GM12878 (cell line): ENCODE results near the gene EI24. TPM values are rescaled to one million over a fixed set of nuclear protein-coding genes. Genes with fewer than 3 reads are reported as not detected.
A peak's percentile ranks its signal among the peaks of the same experiment; 100 is the strongest.

Experiments used
- BHLHE40 ChIP-seq, 2 experiments: fragments of 450-650 bp in 1 of 2; IDR thresholded peaks; 2 replicates each; pipeline ENCODE4 v1.6.1; 2011 to 2017; ENCODE audit warnings: low read depth in 2 of 2, borderline replicate concordance in 1 of 2, improper control_type of control experiment in 1 of 2, low read length in 1 of 2, mild to moderate bottlenecking in 1 of 2
- CBFB ChIP-seq: IDR thresholded peaks from 2 replicates; pipeline ENCODE4 v1.6.1; 2016; ENCODE audit warnings: antibody characterized with exemption, low read depth
- CBX5 ChIP-seq: sonication (generic); IDR thresholded peaks from 2 replicates; pipeline ENCODE4 v1.6.1; 2016; ENCODE audit warnings: low read depth, moderate library complexity, mild to moderate bottlenecking, inconsistent platforms
- CREM ChIP-seq: IDR thresholded peaks from 2 replicates; pipeline ENCODE4 v1.6.1; 2014; ENCODE audit warnings: antibody characterized with exemption, low read depth
- ETV6 ChIP-seq, 2 experiments: fragments of 450-650 bp in 1 of 2; IDR thresholded peaks in 1 of 2; conservative IDR thresholded peaks in 1 of 2; 2 replicates each; pipeline ENCODE4 v1.6.1; 2014; ENCODE audit warnings: antibody characterized with exemption in 1 of 2, borderline replicate concordance in 1 of 2, low read depth in 1 of 2, mild to moderate bottlenecking in 1 of 2, moderate library complexity in 1 of 2
- GATAD2B ChIP-seq: fragments of 450-650 bp; conservative IDR thresholded peaks from 2 replicates; pipeline ENCODE4 v1.6.1; 2017; ENCODE audit warnings: low read depth, mild to moderate bottlenecking, moderate library complexity
- KLF5 ChIP-seq: fragments of 450-650 bp; IDR thresholded peaks from 2 replicates; pipeline ENCODE4 v1.6.1; 2014; ENCODE audit warnings: mild to moderate bottlenecking; ENCODE audit not compliant: partially characterized antibody
- MTA3 ChIP-seq: IDR thresholded peaks from 2 replicates; pipeline ENCODE4 v1.6.1; 2012; ENCODE audit warnings: low read length, inconsistent platforms, borderline replicate concordance
- MYB ChIP-seq: fragments of 150-350 bp; IDR thresholded peaks from 2 replicates; pipeline ENCODE4 v1.6.1; 2014; ENCODE audit warnings: mild to moderate bottlenecking, low read depth, low read length, borderline replicate concordance
- NFXL1 ChIP-seq: fragments of 450-650 bp; IDR thresholded peaks from 2 replicates; pipeline ENCODE4 v1.6.1; 2017; ENCODE audit warnings: antibody characterized with exemption, mild to moderate bottlenecking, borderline replicate concordance
- SP1 ChIP-seq: IDR thresholded peaks from one replicate; pipeline ENCODE4 v1.6.1; 2011; ENCODE audit warnings: low read depth, low read length
- STAT1 ChIP-seq: fragments of 450-650 bp; conservative IDR thresholded peaks from 2 replicates; pipeline ENCODE4 v1.6.1; 2014; ENCODE audit warnings: antibody characterized with exemption, mild to moderate bottlenecking
- TCF12 ChIP-seq: IDR thresholded peaks from 2 replicates; pipeline ENCODE4 v1.6.1; 2011; ENCODE audit warnings: low read depth, mild to moderate bottlenecking, low read length
- ZNF274 ChIP-seq: IDR thresholded peaks from one replicate; pipeline ENCODE4 v1.8.0; 2011; ENCODE audit not compliant: insufficient read length, insufficient read depth
- polyA plus RNA-seq, 11 experiments: library from polyadenylated mRNA; depleted of rRNA in 4 of 11; unstranded in 6 of 11; stranded (reverse) in 5 of 11; fragments of >200 nt; fragmentation: Nextera tagmentation in 4 of 11; fragmentation: Illumina TruSeq in 1 of 11; extraction: Ambion mirVana in 4 of 11; extraction: Trizol in 1 of 11; gene quantifications; 1 replicate in 1 of 11; 2 replicates in 10 of 11; pipeline versions ENCODE4 v1.2.1 to v1.2.3, GENCODE V29; 2011 to 2016; ENCODE audit warnings: inconsistent platforms in 2 of 11, missing spikeins in 2 of 11, low read depth in 1 of 11
- total RNA-seq, 4 experiments: library from RNA; depleted of rRNA in 3 of 4; stranded (reverse); fragments of >200 nt in 3 of 4; fragmentation: Illumina TruSeq in 1 of 4; extraction: Trizol in 1 of 4; gene quantifications; 2 replicates each; pipeline versions ENCODE4 v1.2.1 to v1.2.3, GENCODE V29; 2013 to 2021
- TF ChIP-seq, protein P1 (sequence below): fragments of 150-350 bp; IDR thresholded peaks from 2 replicates; pipeline ENCODE4 v1.6.1; 2016; ENCODE audit warnings: low read depth, low read length
- TF ChIP-seq, protein P2 (sequence below): fragments of 450-650 bp; IDR thresholded peaks from 2 replicates; pipeline ENCODE4 v1.6.1; 2017; ENCODE audit warnings: mild to moderate bottlenecking, low read depth, inconsistent platforms; ENCODE audit not compliant: poor library complexity, severe bottlenecking
- TF ChIP-seq, protein P3 (sequence below): IDR thresholded peaks from 2 replicates; pipeline ENCODE4 v1.6.1; 2011; ENCODE audit warnings: mild to moderate bottlenecking, low read depth, low read length, moderate library complexity; ENCODE audit not compliant: insufficient replicate concordance

The EI24 gene
- total and polyA plus RNA-seq, 10 of the 15 experiments (the other 5 are each of a cell fraction or from before 2014, with no cell fraction given), result 20.3 to 127 (median 70.4) TPM

DNA sequence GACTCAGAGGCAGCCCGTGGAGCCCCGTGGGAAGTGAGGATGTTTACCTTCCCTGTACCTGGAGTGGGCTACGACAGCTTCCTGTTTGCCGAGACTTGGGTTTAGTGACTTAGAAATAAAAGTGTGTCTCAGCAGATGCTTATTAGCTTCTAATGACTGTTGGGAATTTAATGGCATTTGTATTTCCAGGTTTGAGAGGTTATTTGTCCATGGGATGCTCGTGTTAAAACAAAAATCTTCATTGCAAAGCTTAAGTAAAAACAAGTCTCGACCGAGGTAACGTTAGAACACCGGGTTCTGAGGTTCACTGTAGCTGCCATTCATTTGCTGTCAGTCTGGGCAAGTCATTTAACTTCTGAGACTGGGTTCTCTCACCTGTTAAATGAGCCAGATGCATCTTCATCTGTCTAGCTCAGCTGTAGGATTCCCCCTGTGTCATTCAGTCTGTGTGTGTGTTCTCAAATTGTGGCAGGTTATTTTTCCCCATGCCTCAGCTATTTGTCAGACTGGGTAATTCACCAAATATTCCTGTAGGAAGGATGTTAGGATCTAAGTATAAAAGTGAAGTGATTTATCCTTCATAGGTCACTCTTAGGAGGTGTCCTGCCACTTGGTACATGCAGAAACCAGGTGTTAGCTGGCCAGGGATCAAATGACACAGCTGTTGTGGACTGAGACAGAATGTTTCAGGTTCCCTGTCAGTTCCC, 791 bp downstream of the EI24 start (continued):
- TF ChIP-seq, protein P1, sequence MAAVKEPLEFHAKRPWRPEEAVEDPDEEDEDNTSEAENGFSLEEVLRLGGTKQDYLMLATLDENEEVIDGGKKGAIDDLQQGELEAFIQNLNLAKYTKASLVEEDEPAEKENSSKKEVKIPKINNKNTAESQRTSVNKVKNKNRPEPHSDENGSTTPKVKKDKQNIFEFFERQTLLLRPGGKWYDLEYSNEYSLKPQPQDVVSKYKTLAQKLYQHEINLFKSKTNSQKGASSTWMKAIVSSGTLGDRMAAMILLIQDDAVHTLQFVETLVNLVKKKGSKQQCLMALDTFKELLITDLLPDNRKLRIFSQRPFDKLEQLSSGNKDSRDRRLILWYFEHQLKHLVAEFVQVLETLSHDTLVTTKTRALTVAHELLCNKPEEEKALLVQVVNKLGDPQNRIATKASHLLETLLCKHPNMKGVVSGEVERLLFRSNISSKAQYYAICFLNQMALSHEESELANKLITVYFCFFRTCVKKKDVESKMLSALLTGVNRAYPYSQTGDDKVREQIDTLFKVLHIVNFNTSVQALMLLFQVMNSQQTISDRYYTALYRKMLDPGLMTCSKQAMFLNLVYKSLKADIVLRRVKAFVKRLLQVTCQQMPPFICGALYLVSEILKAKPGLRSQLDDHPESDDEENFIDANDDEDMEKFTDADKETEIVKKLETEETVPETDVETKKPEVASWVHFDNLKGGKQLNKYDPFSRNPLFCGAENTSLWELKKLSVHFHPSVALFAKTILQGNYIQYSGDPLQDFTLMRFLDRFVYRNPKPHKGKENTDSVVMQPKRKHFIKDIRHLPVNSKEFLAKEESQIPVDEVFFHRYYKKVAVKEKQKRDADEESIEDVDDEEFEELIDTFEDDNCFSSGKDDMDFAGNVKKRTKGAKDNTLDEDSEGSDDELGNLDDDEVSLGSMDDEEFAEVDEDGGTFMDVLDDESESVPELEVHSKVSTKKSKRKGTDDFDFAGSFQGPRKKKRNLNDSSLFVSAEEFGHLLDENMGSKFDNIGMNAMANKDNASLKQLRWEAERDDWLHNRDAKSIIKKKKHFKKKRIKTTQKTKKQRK, result no peak
- TF ChIP-seq KLF5, result no peak
- TF ChIP-seq ZNF274, result no peak
- no peak for TF ChIP-seq ETV6 (conservative IDR thresholded peaks at IDR 0.05 in 1 of 2, IDR thresholded peaks at IDR 0.05 in 1 of 2; ENCODE audit: borderline replicate concordance in 1 of 2, low read depth in 1 of 2)
- 0 out of 2 replicates have a peak, but pooled peaks have one; percentile 25 for TF ChIP-seq CREM
- TF ChIP-seq, protein P2, sequence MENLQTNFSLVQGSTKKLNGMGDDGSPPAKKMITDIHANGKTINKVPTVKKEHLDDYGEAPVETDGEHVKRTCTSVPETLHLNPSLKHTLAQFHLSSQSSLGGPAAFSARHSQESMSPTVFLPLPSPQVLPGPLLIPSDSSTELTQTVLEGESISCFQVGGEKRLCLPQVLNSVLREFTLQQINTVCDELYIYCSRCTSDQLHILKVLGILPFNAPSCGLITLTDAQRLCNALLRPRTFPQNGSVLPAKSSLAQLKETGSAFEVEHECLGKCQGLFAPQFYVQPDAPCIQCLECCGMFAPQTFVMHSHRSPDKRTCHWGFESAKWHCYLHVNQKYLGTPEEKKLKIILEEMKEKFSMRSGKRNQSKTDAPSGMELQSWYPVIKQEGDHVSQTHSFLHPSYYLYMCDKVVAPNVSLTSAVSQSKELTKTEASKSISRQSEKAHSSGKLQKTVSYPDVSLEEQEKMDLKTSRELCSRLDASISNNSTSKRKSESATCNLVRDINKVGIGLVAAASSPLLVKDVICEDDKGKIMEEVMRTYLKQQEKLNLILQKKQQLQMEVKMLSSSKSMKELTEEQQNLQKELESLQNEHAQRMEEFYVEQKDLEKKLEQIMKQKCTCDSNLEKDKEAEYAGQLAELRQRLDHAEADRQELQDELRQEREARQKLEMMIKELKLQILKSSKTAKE, result peak; percentile 26
- TF ChIP-seq BHLHE40 (IDR thresholded peaks at IDR 0.05; ENCODE audit: borderline replicate concordance in 1 of 2, low read depth in 2 of 2, low read length in 1 of 2), result no peak
- 0 out of 2 replicates have a peak, but pooled peaks have one; percentile 46 for TF ChIP-seq TCF12
- TF ChIP-seq, protein P3, sequence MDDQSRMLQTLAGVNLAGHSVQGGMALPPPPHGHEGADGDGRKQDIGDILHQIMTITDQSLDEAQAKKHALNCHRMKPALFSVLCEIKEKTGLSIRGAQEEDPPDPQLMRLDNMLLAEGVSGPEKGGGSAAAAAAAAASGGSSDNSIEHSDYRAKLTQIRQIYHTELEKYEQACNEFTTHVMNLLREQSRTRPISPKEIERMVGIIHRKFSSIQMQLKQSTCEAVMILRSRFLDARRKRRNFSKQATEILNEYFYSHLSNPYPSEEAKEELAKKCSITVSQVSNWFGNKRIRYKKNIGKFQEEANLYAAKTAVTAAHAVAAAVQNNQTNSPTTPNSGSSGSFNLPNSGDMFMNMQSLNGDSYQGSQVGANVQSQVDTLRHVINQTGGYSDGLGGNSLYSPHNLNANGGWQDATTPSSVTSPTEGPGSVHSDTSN, result peak; percentile 37
- no peak for TF ChIP-seq STAT1
- TF ChIP-seq CBX5, result no peak
- no peak for TF ChIP-seq GATAD2B
- no peak for TF ChIP-seq MTA3
- no peak for TF ChIP-seq MYB
- TF ChIP-seq SP1, result no peak
- TF ChIP-seq NFXL1, result no peak
- TF ChIP-seq CBFB, result no peak
